ENCODE data around the gene TRAF1.

DNA sequence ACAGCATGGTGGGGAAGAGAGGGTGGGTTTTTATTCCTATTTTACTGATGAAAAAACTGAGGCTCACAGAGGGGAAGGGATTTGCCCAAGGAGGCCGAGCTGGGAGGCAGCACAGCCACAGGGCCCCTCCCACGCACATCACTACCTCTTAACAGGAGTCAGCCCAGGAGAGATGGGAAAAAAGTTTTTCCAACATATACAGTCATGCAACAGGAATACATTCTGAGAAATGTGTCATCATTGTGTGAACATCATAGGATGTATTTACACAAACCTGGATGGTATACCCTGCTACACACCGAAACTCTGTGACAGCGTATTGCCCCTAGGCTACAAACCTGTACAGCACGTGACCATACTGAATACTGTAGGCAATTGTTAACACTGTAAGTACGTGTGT is 11.6 kb downstream of the TRAF1 start:
- TF ChIP-seq, protein P1, sequence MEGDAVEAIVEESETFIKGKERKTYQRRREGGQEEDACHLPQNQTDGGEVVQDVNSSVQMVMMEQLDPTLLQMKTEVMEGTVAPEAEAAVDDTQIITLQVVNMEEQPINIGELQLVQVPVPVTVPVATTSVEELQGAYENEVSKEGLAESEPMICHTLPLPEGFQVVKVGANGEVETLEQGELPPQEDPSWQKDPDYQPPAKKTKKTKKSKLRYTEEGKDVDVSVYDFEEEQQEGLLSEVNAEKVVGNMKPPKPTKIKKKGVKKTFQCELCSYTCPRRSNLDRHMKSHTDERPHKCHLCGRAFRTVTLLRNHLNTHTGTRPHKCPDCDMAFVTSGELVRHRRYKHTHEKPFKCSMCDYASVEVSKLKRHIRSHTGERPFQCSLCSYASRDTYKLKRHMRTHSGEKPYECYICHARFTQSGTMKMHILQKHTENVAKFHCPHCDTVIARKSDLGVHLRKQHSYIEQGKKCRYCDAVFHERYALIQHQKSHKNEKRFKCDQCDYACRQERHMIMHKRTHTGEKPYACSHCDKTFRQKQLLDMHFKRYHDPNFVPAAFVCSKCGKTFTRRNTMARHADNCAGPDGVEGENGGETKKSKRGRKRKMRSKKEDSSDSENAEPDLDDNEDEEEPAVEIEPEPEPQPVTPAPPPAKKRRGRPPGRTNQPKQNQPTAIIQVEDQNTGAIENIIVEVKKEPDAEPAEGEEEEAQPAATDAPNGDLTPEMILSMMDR (IDR thresholded peaks at IDR 0.05), result no peak
- no peak for TF ChIP-seq POLR2A (IDR thresholded peaks at IDR 0.05)
